Astrocyte of the cerebellum (primary cell): ENCODE measurements around the gene ZFAND2A.
"Not testable (repeated sequence)": the region's sequence is repeated elsewhere in the genome, so short reads cannot be mapped to it uniquely, and the experiment has no call there.

ENCODE experiments used
- DNase-seq: peaks from one replicate; pipeline ENCODE4 v3.0.0-alpha.2; 2011; ENCODE audit warnings: low read depth
- H3K4me3 ChIP-seq: 2 replicates; pipeline ENCODE4 v1.5.1; 2011; ENCODE audit warnings: mild to moderate bottlenecking, low read depth, low read length, moderate library complexity
- in situ Hi-C: cut with HindIII; loops from 2 replicates; pipeline ENCODE4 v1.10.0; 2017; ENCODE audit warnings: low sequenced_read_pairs
- TF ChIP-seq, protein P1 (sequence below): IDR thresholded peaks from 2 replicates; pipeline ENCODE4 v1.5.1; 2012; ENCODE audit warnings: low read length, low read depth, moderate library complexity, mild to moderate bottlenecking; ENCODE audit errors: missing control alignments

ZFAND2A gene

DNA sequence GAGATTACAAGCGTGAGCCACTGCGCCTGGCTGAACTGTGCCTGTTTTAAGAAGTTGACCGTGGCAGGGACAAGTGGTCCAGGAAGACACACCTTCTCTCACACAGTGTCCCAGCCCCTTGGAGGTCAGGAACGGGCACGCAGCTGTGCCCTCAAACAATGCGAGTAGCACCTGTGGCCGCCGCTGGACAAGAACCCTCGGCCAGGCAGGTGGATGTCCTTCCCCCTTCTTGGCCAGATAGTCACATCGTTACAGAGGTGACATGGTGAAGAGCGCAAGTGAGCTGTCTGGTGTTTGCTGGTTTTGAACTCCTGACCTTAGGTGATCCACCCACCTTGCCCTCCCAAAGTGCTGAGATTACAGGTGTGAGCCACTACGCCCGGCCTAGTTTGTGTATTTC, 8.8 kb downstream of the ZFAND2A start:
- in situ Hi-C loops, result loop anchor here (25.0 kb wide), 1 partner anchor 164 kb away; the partner anchor contains the start of genes COX19 and CYP2W1
- no peak for DNase-seq
- TF ChIP-seq, protein P1, sequence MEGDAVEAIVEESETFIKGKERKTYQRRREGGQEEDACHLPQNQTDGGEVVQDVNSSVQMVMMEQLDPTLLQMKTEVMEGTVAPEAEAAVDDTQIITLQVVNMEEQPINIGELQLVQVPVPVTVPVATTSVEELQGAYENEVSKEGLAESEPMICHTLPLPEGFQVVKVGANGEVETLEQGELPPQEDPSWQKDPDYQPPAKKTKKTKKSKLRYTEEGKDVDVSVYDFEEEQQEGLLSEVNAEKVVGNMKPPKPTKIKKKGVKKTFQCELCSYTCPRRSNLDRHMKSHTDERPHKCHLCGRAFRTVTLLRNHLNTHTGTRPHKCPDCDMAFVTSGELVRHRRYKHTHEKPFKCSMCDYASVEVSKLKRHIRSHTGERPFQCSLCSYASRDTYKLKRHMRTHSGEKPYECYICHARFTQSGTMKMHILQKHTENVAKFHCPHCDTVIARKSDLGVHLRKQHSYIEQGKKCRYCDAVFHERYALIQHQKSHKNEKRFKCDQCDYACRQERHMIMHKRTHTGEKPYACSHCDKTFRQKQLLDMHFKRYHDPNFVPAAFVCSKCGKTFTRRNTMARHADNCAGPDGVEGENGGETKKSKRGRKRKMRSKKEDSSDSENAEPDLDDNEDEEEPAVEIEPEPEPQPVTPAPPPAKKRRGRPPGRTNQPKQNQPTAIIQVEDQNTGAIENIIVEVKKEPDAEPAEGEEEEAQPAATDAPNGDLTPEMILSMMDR, result no peak
- no peak overlapping the region for H3K4me3 ChIP-seq

DNA sequence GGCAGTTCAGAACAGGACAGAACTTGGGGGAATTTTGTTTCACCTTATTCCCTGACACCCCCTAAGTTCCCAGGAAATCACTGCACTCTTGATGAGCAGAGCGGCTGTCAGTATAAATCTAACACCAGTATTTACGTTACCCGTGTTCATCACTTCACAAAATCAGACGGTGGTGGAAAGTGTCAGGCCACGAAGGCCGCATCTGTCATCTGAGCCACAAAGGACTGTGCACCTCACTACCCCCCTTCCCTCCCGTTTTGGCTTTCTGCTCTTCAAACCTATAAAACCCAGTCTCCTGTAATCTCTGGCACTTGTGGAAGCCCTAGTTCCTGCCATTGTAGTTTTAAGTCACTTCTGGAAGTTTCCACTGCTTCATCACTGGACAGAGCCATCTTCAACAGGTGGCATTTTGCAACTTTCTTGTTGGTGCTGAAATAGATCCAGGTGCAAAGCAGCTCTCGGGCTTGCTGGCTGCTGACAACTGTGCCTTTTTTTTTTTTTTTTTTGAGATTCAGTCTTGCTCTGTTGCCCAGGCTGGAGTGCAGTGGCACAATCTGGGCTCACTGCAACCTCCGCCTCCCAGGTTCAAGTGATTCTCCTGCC, 9.5 kb downstream of the ZFAND2A start:
- in situ Hi-C loops, result loop anchor here (25.0 kb wide), 1 partner anchor 163 kb away; the partner anchor contains the start of genes COX19 and CYP2W1
- DNase-seq, result no peak
- TF ChIP-seq, protein P1, result no peak
- no peak overlapping the region for H3K4me3 ChIP-seq

DNA sequence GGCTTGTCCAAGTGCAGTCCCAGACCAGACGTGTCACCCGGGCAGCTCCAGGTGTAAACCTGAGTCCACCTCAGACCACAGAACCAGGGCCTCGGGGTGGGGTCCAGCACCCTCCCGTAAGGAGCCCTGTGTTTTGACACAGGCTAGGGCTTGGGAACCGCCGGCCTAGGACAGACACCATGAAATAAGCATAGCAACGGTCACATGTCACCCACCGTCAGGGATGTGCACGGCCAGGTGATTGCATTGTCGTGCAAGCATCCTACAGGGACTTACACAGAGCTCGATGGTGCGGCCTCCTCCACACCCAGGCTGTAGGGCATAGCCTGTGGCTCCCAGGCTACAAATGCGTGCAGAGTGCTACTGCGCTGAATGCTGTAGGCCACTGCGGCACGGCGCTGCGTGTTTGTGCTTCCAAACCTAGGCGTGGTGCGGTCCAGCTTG, 10.6 kb downstream of the ZFAND2A start:
- in situ Hi-C loops, result no loop called here
- TF ChIP-seq, protein P1, result no peak
- H3K4me3 ChIP-seq, result no peak overlapping the region
- no peak for DNase-seq

DNA sequence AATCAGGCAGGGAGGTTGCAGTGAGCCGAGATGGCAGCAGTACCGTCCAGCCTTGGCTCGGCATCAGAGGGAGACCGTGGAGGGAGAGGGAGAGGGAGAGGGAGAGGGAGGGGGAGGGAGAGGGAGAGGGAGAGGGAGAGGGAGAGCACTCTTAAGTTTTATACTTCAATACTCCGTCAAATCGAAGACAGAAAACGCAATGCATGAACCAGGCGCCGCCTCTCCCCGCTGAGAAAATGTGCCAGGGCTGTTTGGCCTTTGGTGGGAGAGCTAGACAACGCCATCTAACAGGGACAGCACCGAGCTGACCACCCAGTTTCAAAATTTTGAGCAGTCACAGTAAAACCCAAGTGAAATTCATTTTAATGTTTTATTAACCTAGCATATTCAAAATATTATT, 12.1 kb downstream of the ZFAND2A start:
- in situ Hi-C loops, DNase-seq, H3K4me3 ChIP-seq: not testable (repeated sequence)

DNA sequence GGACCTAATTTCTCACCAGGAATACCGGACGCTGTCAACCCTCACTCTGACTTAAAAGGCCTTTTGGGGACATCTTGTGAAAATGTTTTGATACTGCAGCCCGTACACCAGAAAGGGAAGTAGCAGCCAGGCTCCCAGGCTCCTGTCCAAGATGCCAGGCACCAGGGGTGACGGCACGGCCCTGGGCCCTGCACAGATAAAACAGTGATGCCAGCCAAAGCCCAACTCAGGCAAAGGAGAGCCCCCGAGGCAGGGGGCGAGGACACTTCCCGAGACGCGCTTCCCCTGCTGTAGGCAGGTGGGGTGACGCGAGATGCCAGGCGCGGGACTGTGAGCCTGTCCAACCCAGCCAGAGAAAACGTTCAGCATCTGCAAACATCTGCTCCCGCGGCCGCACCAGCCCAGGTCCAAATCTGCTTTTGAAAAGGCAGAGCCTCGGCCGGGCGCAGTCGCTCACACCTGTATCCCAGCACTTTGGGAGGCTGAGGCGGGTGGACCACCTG, 15.7 kb downstream of the ZFAND2A start:
- in situ Hi-C loops, result no loop called here
- peak; percentile 15 for DNase-seq
- TF ChIP-seq, protein P1, result peak; percentile 37
- H3K4me3 ChIP-seq, result no peak overlapping the region

DNA sequence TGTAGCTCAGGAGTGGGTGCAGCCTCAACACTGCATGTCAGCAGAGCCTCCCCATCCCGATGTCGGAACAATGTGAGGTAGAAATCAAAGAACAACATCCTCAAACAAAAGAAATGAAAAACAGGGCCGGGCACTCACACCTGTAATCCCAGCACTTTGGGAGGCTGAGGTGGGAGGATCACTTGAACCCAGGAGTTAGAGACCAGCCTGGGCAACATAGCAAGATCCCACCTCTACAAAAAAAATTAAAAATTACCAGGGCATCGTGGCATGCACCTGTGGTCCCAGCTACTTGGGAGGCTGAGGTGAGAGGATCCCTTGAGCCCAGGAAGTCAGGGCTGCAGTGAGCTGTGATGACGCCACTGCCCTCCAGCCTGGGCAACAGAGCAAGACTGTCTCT, 17.0 kb downstream of the ZFAND2A start:
- in situ Hi-C loops, H3K4me3 ChIP-seq, DNase-seq: not testable (repeated sequence)

DNA sequence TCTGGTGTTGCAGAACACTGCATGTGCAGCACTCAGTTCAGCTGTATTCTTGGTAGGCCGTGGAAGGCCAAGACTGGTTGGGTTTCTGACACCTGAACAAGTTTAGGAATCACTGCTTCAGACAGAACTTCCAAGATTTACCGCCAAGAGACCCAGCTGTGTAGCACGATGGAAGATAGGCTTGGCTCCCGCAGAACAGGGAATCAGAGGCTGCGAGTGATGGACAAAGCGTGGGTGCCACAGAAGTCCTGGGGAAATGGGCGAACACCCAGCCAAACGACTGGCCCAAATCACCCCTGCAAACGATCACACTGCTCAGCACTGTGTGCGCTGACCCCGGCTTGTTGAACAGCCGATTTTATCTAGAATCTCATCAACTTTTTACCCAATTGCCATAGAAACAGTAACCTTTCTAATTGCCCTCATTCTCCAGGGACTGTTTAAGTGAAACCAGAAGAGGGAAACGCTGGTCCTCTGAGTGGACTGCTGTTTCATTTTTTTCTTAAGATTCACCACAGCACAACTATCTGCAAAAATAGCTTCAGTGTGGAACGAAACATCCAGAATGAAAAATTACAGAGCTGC, 17.9 kb downstream of the ZFAND2A start:
- in situ Hi-C loops, result no loop called here
- no peak for DNase-seq
- H3K4me3 ChIP-seq, result no peak overlapping the region
- TF ChIP-seq, protein P1, result no peak

DNA sequence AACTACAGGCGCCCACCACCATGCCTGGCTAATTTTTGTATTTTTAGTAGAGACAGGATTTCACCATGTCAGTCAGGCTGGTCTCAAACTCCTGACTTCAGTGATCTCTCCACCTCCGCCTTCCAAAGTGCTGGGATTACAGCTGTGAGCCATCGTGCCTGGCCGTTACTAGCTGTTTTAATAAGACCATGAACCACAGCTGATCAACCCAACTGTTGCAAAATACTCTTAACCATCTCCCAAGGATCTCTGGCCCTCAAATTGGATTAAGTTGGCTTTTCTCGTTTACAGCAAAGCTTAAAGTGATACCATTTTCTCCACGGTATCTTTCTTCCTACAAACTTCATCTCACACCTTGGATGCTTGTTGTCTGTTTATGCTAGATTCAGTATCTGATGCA, 18.3 kb downstream of the ZFAND2A start:
- TF ChIP-seq, protein P1, result no peak
- DNase-seq, result no peak
- in situ Hi-C loops, result no loop called here
- H3K4me3 ChIP-seq, result no peak overlapping the region
